GM18873 (cell line): ENCODE results near the gene SPDYE2.
"Not testable (repeated sequence)": the region's sequence is repeated elsewhere in the genome, so short reads cannot be mapped to it uniquely, and the experiment has no call there.

Experiments
- ATAC-seq: cut with Tn5 transposase; IDR thresholded peaks from one replicate; pipeline ENCODE4 v1.9.1; 2021; ENCODE audit warnings: mild to moderate bottlenecking, moderate library complexity, moderate number of reproducible peaks; ENCODE audit not compliant: unreplicated experiment, low FRiP score

Gene SPDYE2

GRCh38 chr7:102550808-102551422, at the start of gene SPDYE2:
Gene SPDYE2, plus strand, starts transcription at chr7:102551226. Its CDS starts 2,030 bp downstream, at chr7:102553256.
- ATAC-seq = not testable (repeated sequence)

- not testable (repeated sequence) for ATAC-seq
These were observed 47.9 kb upstream of the SPDYE2 start for GRCh38 chr7:102503141-102503540.

- not testable (repeated sequence) for ATAC-seq
These were observed 45.5 kb upstream of the SPDYE2 start for GRCh38 chr7:102505298-102506185.

GRCh38 chr7:102507410-102508088, 43.5 kb upstream of the SPDYE2 start:
- ATAC-seq = not testable (repeated sequence)

GRCh38 chr7:102510575-102510974, 40.5 kb upstream of the SPDYE2 start:
- ATAC-seq = not testable (repeated sequence)

GRCh38 chr7:102511860-102512522, 39.0 kb upstream of the SPDYE2 start:
- not testable (repeated sequence) for ATAC-seq

GRCh38 chr7:102512642-102513221, 38.3 kb upstream of the SPDYE2 start:
- ATAC-seq = not testable (repeated sequence)

GRCh38 chr7:102514881-102515721, 35.9 kb upstream of the SPDYE2 start:
- peak; percentile 76 for ATAC-seq

- not testable (repeated sequence) for ATAC-seq
These were observed 35.1 kb upstream of the SPDYE2 start for GRCh38 chr7:102515889-102516288.

- not testable (repeated sequence) for ATAC-seq
These were observed 34.1 kb upstream of the SPDYE2 start for GRCh38 chr7:102516951-102517350.

GRCh38 chr7:102517550-102518147, 33.4 kb upstream of the SPDYE2 start, which contains the start of gene RASA4B:
Gene RASA4B, minus strand, starts transcription at chr7:102517777. Its CDS starts 67 bp downstream, at chr7:102517710.
- peak; percentile 30 for ATAC-seq

GRCh38 chr7:102520797-102521196, 30.2 kb upstream of the SPDYE2 start:
- not testable (repeated sequence) for ATAC-seq

- not testable (repeated sequence) for ATAC-seq
These were observed 26.2 kb upstream of the SPDYE2 start for GRCh38 chr7:102524803-102525202.

- not testable (repeated sequence) for ATAC-seq
These were observed 23.8 kb upstream of the SPDYE2 start for GRCh38 chr7:102527182-102527581.

- not testable (repeated sequence) for ATAC-seq
These were observed 22.9 kb upstream of the SPDYE2 start for GRCh38 chr7:102527822-102528793.

GRCh38 chr7:102531583-102531982, 19.4 kb upstream of the SPDYE2 start:
- not testable (repeated sequence) for ATAC-seq

- not testable (repeated sequence) for ATAC-seq
These were observed 18.9 kb upstream of the SPDYE2 start for GRCh38 chr7:102532127-102532526.
